MM.1S (cell line): ENCODE results near the gene SPEM2.

Source experiments
- DNase-seq: peaks from one replicate; pipeline ENCODE4 v3.0.0-alpha.2; 2015
- H2AFZ ChIP-seq: fragments of 300-600 bp; sonication (generic); 2 replicates; pipeline ENCODE4 v1.6.0; 2016; ENCODE audit warnings: antibody characterized with exemption, low read length
- H3F3A ChIP-seq: fragments of 300-600 bp; sonication (generic); 2 replicates; pipeline ENCODE4 v1.6.1; 2016; ENCODE audit warnings: mild to moderate bottlenecking, antibody characterized with exemption, low read length, moderate library complexity, mixed read lengths; ENCODE audit not compliant: insufficient read depth
- H3K27ac ChIP-seq: fragments of 300-600 bp; sonication (generic); 2 replicates; pipeline ENCODE4 v1.5.1; 2016; ENCODE audit warnings: mild to moderate bottlenecking, low read length
- H3K27me3 ChIP-seq: fragments of 300-600 bp; sonication (generic); replicated peaks from 2 replicates; pipeline ENCODE4 v1.6.0; 2016; ENCODE audit warnings: low read length; ENCODE audit not compliant: insufficient read depth
- H3K36me3 ChIP-seq: fragments of 300-600 bp; sonication (generic); replicated peaks from 2 replicates; pipeline ENCODE4 v1.6.1; 2016; ENCODE audit warnings: mild to moderate bottlenecking, low read length, mixed read lengths; ENCODE audit not compliant: insufficient read depth
- H3K4me1 ChIP-seq: fragments of 300-600 bp; sonication (generic); 2 replicates; pipeline ENCODE4 v1.6.1; 2016; ENCODE audit warnings: low read length, mixed read lengths
- H3K4me2 ChIP-seq: fragments of 300-600 bp; sonication (generic); 2 replicates; pipeline ENCODE4 v1.6.0; 2016; ENCODE audit warnings: low read depth, low read length
- H3K4me3 ChIP-seq: fragments of 300-600 bp; sonication (generic); 2 replicates; pipeline ENCODE4 v1.5.1; 2016; ENCODE audit warnings: low read length, mixed read lengths
- H3K79me2 ChIP-seq: fragments of 300-600 bp; sonication (generic); 2 replicates; pipeline ENCODE4 v1.6.1; 2016; ENCODE audit warnings: mixed run types, low read length, mixed read lengths
- H3K9ac ChIP-seq: fragments of 300-600 bp; sonication (generic); 2 replicates; pipeline ENCODE4 v1.6.1; 2016; ENCODE audit warnings: low read length, mixed read lengths
- H3K9me2 ChIP-seq: fragments of 300-600 bp; sonication (generic); replicated peaks from 2 replicates; pipeline ENCODE4 v1.6.1; 2016; ENCODE audit warnings: mild to moderate bottlenecking, low read length, mixed read lengths; ENCODE audit not compliant: insufficient read depth
- H3K9me3 ChIP-seq: fragments of 300-600 bp; sonication (generic); replicated peaks from 2 replicates; pipeline ENCODE4 v1.6.1; 2016; ENCODE audit warnings: mild to moderate bottlenecking, low read length, mixed read lengths; ENCODE audit not compliant: insufficient read depth
- H4K20me1 ChIP-seq: fragments of 300-600 bp; sonication (generic); 2 replicates; pipeline ENCODE4 v1.6.1; 2016; ENCODE audit warnings: mild to moderate bottlenecking, low read length, moderate library complexity, mixed read lengths; ENCODE audit not compliant: insufficient read depth
- EZH2 ChIP-seq: fragments of 300-600 bp; sonication (generic); optimal IDR thresholded peaks from 2 replicates; pipeline ENCODE3; 2017; ENCODE audit warnings: low read depth, mild to moderate bottlenecking, antibody characterized with exemption, low read length, mixed read lengths
- EZH2phosphoT487 ChIP-seq: fragments of 300-600 bp; sonication (generic); IDR thresholded peaks from 2 replicates; pipeline ENCODE4 v1.6.1; 2018; ENCODE audit warnings: antibody characterized with exemption, low read length
- TF ChIP-seq, protein P1 (sequence below): fragments of 300-600 bp; sonication (generic); IDR thresholded peaks from 2 replicates; pipeline ENCODE4 v1.5.1; 2016; ENCODE audit warnings: antibody characterized with exemption, low read length, mixed read lengths

The SPEM2 gene

GRCh38 chr17:7414837-7415236 lies 10.6 kb upstream of the SPEM2 start:
- no peak overlapping the region for H3K9ac ChIP-seq
- no peaks in the 10 kb centered on the region for H3K4me1 ChIP-seq
- H3K9me3 ChIP-seq = no peaks in the 10 kb centered on the region
- peaks cover 98% of the 10 kb centered on the region for H3K27me3 ChIP-seq
- H3K79me2 ChIP-seq = no peaks in the 10 kb centered on the region
- no peak overlapping the region for H3K4me2 ChIP-seq
- no peaks in the 10 kb centered on the region for H4K20me1 ChIP-seq
- DNase-seq = no peak
- TF ChIP-seq EZH2phosphoT487 (no peak), EZH2 (no peak)
- TF ChIP-seq, protein P1, sequence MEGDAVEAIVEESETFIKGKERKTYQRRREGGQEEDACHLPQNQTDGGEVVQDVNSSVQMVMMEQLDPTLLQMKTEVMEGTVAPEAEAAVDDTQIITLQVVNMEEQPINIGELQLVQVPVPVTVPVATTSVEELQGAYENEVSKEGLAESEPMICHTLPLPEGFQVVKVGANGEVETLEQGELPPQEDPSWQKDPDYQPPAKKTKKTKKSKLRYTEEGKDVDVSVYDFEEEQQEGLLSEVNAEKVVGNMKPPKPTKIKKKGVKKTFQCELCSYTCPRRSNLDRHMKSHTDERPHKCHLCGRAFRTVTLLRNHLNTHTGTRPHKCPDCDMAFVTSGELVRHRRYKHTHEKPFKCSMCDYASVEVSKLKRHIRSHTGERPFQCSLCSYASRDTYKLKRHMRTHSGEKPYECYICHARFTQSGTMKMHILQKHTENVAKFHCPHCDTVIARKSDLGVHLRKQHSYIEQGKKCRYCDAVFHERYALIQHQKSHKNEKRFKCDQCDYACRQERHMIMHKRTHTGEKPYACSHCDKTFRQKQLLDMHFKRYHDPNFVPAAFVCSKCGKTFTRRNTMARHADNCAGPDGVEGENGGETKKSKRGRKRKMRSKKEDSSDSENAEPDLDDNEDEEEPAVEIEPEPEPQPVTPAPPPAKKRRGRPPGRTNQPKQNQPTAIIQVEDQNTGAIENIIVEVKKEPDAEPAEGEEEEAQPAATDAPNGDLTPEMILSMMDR = no peak
- no peaks in the 10 kb centered on the region for H3K36me3 ChIP-seq
- H3K4me3 ChIP-seq = no peak overlapping the region
- H3K9me2 ChIP-seq = no peaks in the 10 kb centered on the region
- no peaks in the 10 kb centered on the region for H3F3A ChIP-seq
- no peak overlapping the region for H2AFZ ChIP-seq
- no peak overlapping the region for H3K27ac ChIP-seq

GRCh38 chr17:7415784-7416183 lies 9.6 kb upstream of the SPEM2 start:
- TF ChIP-seq, protein P1 = no peak
- no peak for TF ChIP-seq EZH2
- TF ChIP-seq EZH2phosphoT487 = no peak
- Histone ChIP-seq H3K36me3 (no peaks in the 10 kb centered on the region), H3K4me2 (no peak overlapping the region), H2AFZ (no peak overlapping the region), H3K79me2 (no peaks in the 10 kb centered on the region), H3K9me3 (no peaks in the 10 kb centered on the region), H4K20me1 (no peaks in the 10 kb centered on the region), H3K27ac (no peak overlapping the region), H3K9me2 (no peaks in the 10 kb centered on the region), H3K4me3 (no peak overlapping the region), H3K27me3 (peaks cover 94% of the 10 kb centered on the region), H3K9ac (no peak overlapping the region), H3F3A (no peaks in the 10 kb centered on the region), H3K4me1 (no peaks in the 10 kb centered on the region)
- no peak for DNase-seq

DNA sequence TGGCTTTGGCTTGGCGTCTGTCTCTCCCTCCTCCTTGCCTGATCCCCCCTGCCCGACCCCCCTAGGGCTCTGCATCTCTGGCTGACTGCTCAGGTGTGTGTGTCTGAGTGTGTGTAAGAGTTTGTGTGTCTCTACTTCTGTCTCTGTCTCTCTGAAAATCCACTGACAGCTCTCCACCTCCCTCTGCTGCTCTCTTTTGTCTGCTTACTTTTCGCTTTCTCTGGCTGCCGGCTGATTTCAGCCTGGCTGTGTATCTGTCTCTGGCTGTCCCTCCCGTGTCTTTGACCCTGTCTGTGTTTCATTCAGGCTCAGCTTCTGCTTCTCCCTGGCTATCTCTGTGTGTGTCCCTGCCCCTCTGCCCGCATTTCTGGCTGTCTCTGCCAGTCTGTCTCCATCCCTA lies 9.1 kb upstream of the SPEM2 start:
- H2AFZ ChIP-seq = no peak overlapping the region
- no peak overlapping the region for H3K9ac ChIP-seq
- H3K4me1 ChIP-seq = no peaks in the 10 kb centered on the region
- no peak for DNase-seq
- no peaks in the 10 kb centered on the region for H3K36me3 ChIP-seq
- H3K9me2 ChIP-seq = no peaks in the 10 kb centered on the region
- H3K9me3 ChIP-seq = no peaks in the 10 kb centered on the region
- H3K79me2 ChIP-seq = no peaks in the 10 kb centered on the region
- TF ChIP-seq EZH2 (no peak), EZH2phosphoT487 (no peak)
- TF ChIP-seq, protein P1 = no peak
- H3K4me3 ChIP-seq = no peak overlapping the region
- no peaks in the 10 kb centered on the region for H3F3A ChIP-seq
- no peaks in the 10 kb centered on the region for H4K20me1 ChIP-seq
- peaks cover 88% of the 10 kb centered on the region for H3K27me3 ChIP-seq
- H3K4me2 ChIP-seq = no peak overlapping the region
- no peak overlapping the region for H3K27ac ChIP-seq
